Suprapubic skin (tissue), 4 donors: ENCODE data around the gene PAH. TPM values are rescaled to one million over a fixed set of nuclear protein-coding genes. Genes with fewer than 3 reads are reported as not detected.

ENCODE experiments used
- DNase-seq, 2 donors: peaks; one replicate each; pipeline ENCODE4 v3.0.0-alpha.2; 2019; ENCODE audit warnings: low spot score in 2 of 2
- H3K27ac ChIP-seq: fragments of 200-600 bp; sonication (generic); one replicate; pipeline ENCODE4 v1.5.1; 2019
- H3K27me3 ChIP-seq: fragments of 200-600 bp; sonication (generic); one replicate; pipeline ENCODE4 v1.5.1; 2019
- H3K36me3 ChIP-seq: fragments of 200-600 bp; sonication (generic); one replicate; pipeline ENCODE4 v1.5.1; 2019
- H3K4me1 ChIP-seq: fragments of 200-600 bp; sonication (generic); one replicate; pipeline ENCODE4 v1.5.1; 2019
- H3K4me3 ChIP-seq: fragments of 200-600 bp; sonication (generic); one replicate; pipeline ENCODE4 v1.5.1; 2019; ENCODE audit warnings: mild to moderate bottlenecking
- H3K9me3 ChIP-seq: fragments of 200-600 bp; sonication (generic); one replicate; pipeline ENCODE4 v1.5.1; 2019
- CTCF ChIP-seq, 2 donors: fragments of 200-600 bp in 1 of 2; fragments of 450-650 bp in 1 of 2; sonication (generic) in 1 of 2; IDR thresholded peaks; one replicate each; pipeline ENCODE4 v1.5.1; 2016 to 2019; ENCODE audit warnings: antibody characterized with exemption in 2 of 2, mild to moderate bottlenecking in 1 of 2, moderate library complexity in 1 of 2
- EP300 ChIP-seq: sonication (generic); formaldehyde crosslinking; IDR thresholded peaks from one replicate; pipeline ENCODE4 v1.6.1; 2017; ENCODE audit warnings: antibody characterized with exemption
- POLR2A ChIP-seq, 2 donors: fragments of 450-650 bp; IDR thresholded peaks; one replicate each; pipeline ENCODE4 v1.6.1; 2017; ENCODE audit warnings: antibody characterized with exemption in 2 of 2, mild to moderate bottlenecking in 2 of 2, moderate library complexity in 2 of 2
- POLR2AphosphoS5 ChIP-seq, 3 donors: sonication (generic); formaldehyde crosslinking; IDR thresholded peaks; one replicate each; pipeline ENCODE4 v1.6.1; 2017; ENCODE audit warnings: antibody characterized with exemption in 3 of 3
- WGBS: methylation state at CpG from one replicate; pipeline ENCODE4 v1.1.5; 2018; 5-methylcytosine and 5-hydroxymethylcytosine counted together
- total RNA-seq, 4 donors: library from RNA; depleted of rRNA; stranded (reverse); fragments of >200 nt; gene quantifications; one replicate each; pipeline ENCODE4 v1.1.0, GENCODE V29; 2016

The PAH gene
- total RNA-seq, 4 donors from 2014 or later = 1.5 TPM; not detected in 3

- no peak for DNase-seq
- peaks cover 98% of the 10 kb centered on the region for H3K27me3 ChIP-seq
- TF ChIP-seq CTCF (IDR thresholded peaks at IDR 0.05) (no peak), POLR2AphosphoS5 (IDR thresholded peaks at IDR 0.05) (no peak)
- 17% methylated on average over 14 of the region's 14 CpGs for WGBS
- no peaks in the 10 kb centered on the region for H3K9me3 ChIP-seq
- H3K36me3 ChIP-seq = no peaks in the 10 kb centered on the region
- H3K4me3 ChIP-seq = no peak overlapping the region
- no peak overlapping the region for H3K27ac ChIP-seq
- peaks cover 28% of the 10 kb centered on the region for H3K4me1 ChIP-seq
Observed at GRCh38 chr12:102959391-102959790, 42.3 kb upstream of the PAH start.

GRCh38 chr12:102958830-102959176 lies 41.8 kb upstream of the PAH start:
- Histone ChIP-seq H3K36me3 (no peaks in the 10 kb centered on the region), H3K9me3 (no peaks in the 10 kb centered on the region), H3K27ac (no peak overlapping the region), H3K4me1 (peaks cover 28% of the 10 kb centered on the region), H3K4me3 (peak overlapping the region; percentile 48), H3K27me3 (peaks cover 98% of the 10 kb centered on the region)
- no peak for DNase-seq
- TF ChIP-seq EP300 (no peak), POLR2AphosphoS5 (IDR thresholded peaks at IDR 0.05) (no peak), CTCF (IDR thresholded peaks at IDR 0.05) (no peak), POLR2A (IDR thresholded peaks at IDR 0.05) (no peak)
- 6% methylated on average over 15 of the region's 15 CpGs for WGBS

- WGBS = 3% methylated on average over 41 of the region's 83 CpGs
- Histone ChIP-seq H3K4me3 (peak overlapping the region; percentile 48), H3K27ac (no peak overlapping the region), H3K9me3 (no peaks in the 10 kb centered on the region), H3K27me3 (peaks cover 98% of the 10 kb centered on the region), H3K4me1 (peaks cover 28% of the 10 kb centered on the region), H3K36me3 (no peaks in the 10 kb centered on the region)
- DNase-seq = no peak
- TF ChIP-seq POLR2AphosphoS5 (IDR thresholded peaks at IDR 0.05) (no peak), POLR2A (IDR thresholded peaks at IDR 0.05) (no peak), EP300 (no peak), CTCF (IDR thresholded peaks at IDR 0.05) (no peak)
Observed at GRCh38 chr12:102958073-102958829, 41.2 kb upstream of the PAH start.

GRCh38 chr12:102957339-102958050 lies 40.5 kb upstream of the PAH start, which contains the start of gene ASCL1:
ASCL1 (plus strand) TSS chr12:102957674; CDS start chr12:102958245, 571 bp downstream.
- TF ChIP-seq EP300 (no peak), POLR2AphosphoS5 (IDR thresholded peaks at IDR 0.05) (no peak), CTCF (IDR thresholded peaks at IDR 0.05) (no peak), POLR2A (IDR thresholded peaks at IDR 0.05) (no peak)
- H3K4me1 ChIP-seq = peaks cover 28% of the 10 kb centered on the region
- no peaks in the 10 kb centered on the region for H3K36me3 ChIP-seq
- WGBS = under 1% methylated on average over 51 of the region's 52 CpGs
- peaks cover 98% of the 10 kb centered on the region for H3K27me3 ChIP-seq
- H3K4me3 ChIP-seq = peak within 1 kb of the TSS; percentile 48
- no peak within 1 kb of the TSS for H3K27ac ChIP-seq
- no peaks in the 10 kb centered on the region for H3K9me3 ChIP-seq
- no peak for DNase-seq

- peaks cover 100% of the 10 kb centered on the region for H3K27me3 ChIP-seq
- TF ChIP-seq CTCF (IDR thresholded peaks at IDR 0.05) = no peak
- no peak overlapping the region for H3K27ac ChIP-seq
- H3K4me1 ChIP-seq = peaks cover 26% of the 10 kb centered on the region
- no peaks in the 10 kb centered on the region for H3K36me3 ChIP-seq
- no peak for DNase-seq
- no peaks in the 10 kb centered on the region for H3K9me3 ChIP-seq
- peak overlapping the region; percentile 48 for H3K4me3 ChIP-seq
- WGBS = 11% methylated on average over 19 of the region's 19 CpGs
Observed at GRCh38 chr12:102956738-102957327, 39.8 kb upstream of the PAH start.
